Colonic mucosa (tissue), 4 donors: ENCODE results near the gene EMSY. TPM values are rescaled to one million over a fixed set of nuclear protein-coding genes. Genes with fewer than 3 reads are reported as not detected.
A peak's percentile ranks its signal among the peaks of the same experiment; 100 is the strongest.

Source experiments
- DNase-seq: peaks from one replicate; pipeline ENCODE4 v3.0.0-alpha.2; 2020
- H3K27ac ChIP-seq: fragments of 200-600 bp; one replicate; pipeline ENCODE4 v1.8.0; 2021
- H3K27me3 ChIP-seq: fragments of 200-600 bp; one replicate; pipeline ENCODE4 v1.8.0; 2021
- H3K36me3 ChIP-seq: fragments of 200-600 bp; one replicate; pipeline ENCODE4 v1.8.0; 2021
- H3K4me1 ChIP-seq: fragments of 200-600 bp; one replicate; pipeline ENCODE4 v1.8.0; 2021; ENCODE audit warnings: mild to moderate bottlenecking
- H3K4me3 ChIP-seq: fragments of 200-600 bp; one replicate; pipeline ENCODE4 v1.8.0; 2021
- H3K9ac ChIP-seq, 2 donors: one replicate each; pipeline ENCODE4 v1.7.0; 2013; ENCODE audit warnings: control low read depth in 2 of 2, low read depth in 2 of 2, low read length in 2 of 2
- H3K9me3 ChIP-seq: fragments of 200-600 bp; one replicate; pipeline ENCODE4 v1.8.0; 2021
- intact Hi-C: fragments of 100-400 bp; cut with DNase I; formaldehyde crosslinking; loops from one replicate; pipeline ENCODE4 v1.14.1; 2022
- total RNA-seq, 2 donors: library from RNA; stranded (reverse); fragmentation: NEBNext Ultra II Directional in 1 of 2; extraction: Animal tissue kit (Norgen Biotek cat#: 25700) in 1 of 2; gene quantifications; one replicate each; pipeline ENCODE4 v1.2.1, GENCODE V29; 2021
- TF ChIP-seq, protein P1 (sequence below): fragments of 200-600 bp; IDR thresholded peaks from one replicate; pipeline ENCODE4 v1.8.0; 2022; ENCODE audit warnings: antibody characterized with exemption, mild to moderate bottlenecking
- donor health status: healthy.
- donor health status: DM: no; HTN: no; CAD: no.
- donor health status: DM: no; HTN: no; CAD: no.

The EMSY gene
- total RNA-seq, 2 donors from 2014 or later: 21.2 to 22.8 TPM

DNA sequence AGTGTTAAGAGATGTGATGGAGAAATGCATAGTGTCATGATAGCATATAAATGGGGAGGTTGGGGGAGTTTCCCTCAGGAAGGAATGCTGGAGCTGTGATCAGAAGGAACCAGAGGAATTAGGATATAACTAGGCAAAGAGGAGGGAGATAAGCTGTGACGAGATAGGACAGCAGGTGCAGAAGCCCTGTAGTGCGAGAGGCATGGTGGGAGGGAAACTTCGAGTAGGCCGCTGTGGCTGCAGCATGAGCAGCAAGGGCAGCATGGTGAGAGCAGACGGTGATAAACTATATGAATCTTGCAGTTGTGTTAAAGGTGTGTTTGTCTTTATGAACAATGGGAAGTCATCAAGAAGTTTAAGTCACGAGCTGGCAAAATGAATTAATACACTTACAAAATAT is 109.9 kb downstream of the EMSY start:
- H3K9me3 ChIP-seq: no peaks in the 10 kb centered on the region
- intact Hi-C loops: loop anchor here (5.0 kb wide), 1 partner anchor 123 kb away; no protein-coding TSS in a partner anchor
- H3K4me1 ChIP-seq: peaks cover 7% of the 10 kb centered on the region
- H3K36me3 ChIP-seq: no peaks in the 10 kb centered on the region
- peak overlapping the region; percentile 73 for H3K27ac ChIP-seq
- TF ChIP-seq, protein P1, sequence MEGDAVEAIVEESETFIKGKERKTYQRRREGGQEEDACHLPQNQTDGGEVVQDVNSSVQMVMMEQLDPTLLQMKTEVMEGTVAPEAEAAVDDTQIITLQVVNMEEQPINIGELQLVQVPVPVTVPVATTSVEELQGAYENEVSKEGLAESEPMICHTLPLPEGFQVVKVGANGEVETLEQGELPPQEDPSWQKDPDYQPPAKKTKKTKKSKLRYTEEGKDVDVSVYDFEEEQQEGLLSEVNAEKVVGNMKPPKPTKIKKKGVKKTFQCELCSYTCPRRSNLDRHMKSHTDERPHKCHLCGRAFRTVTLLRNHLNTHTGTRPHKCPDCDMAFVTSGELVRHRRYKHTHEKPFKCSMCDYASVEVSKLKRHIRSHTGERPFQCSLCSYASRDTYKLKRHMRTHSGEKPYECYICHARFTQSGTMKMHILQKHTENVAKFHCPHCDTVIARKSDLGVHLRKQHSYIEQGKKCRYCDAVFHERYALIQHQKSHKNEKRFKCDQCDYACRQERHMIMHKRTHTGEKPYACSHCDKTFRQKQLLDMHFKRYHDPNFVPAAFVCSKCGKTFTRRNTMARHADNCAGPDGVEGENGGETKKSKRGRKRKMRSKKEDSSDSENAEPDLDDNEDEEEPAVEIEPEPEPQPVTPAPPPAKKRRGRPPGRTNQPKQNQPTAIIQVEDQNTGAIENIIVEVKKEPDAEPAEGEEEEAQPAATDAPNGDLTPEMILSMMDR: no peak
- DNase-seq: no peak
- peak overlapping the region in 1 of 2 donors; percentile 26 for H3K9ac ChIP-seq
- H3K27me3 ChIP-seq: no peaks in the 10 kb centered on the region
- no peak overlapping the region for H3K4me3 ChIP-seq

DNA sequence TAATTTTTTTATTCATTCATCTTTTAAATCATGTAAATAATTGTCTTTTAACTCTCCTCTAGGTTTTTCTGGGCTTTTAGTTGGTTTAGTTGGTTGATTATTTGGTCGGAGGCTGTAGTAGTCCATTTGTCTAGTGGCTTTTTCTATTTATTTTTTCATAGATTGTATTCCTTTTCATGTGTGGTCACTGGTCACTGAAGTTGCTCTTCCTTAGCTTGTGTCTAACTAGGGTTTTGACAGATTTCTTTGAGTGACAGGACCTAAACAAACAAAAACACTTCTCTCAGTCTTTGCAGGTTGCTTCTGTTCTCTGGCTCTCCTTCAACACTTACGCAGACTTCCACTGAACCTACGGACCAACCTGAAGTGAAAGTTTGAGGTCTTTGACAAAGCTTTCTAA is 112.6 kb downstream of the EMSY start:
- H3K27ac ChIP-seq: no peak overlapping the region
- no peak overlapping the region for H3K9ac ChIP-seq
- H3K9me3 ChIP-seq: no peaks in the 10 kb centered on the region
- no peak for DNase-seq
- H3K27me3 ChIP-seq: no peaks in the 10 kb centered on the region
- peaks cover 7% of the 10 kb centered on the region for H3K4me1 ChIP-seq
- no peaks in the 10 kb centered on the region for H3K36me3 ChIP-seq
- TF ChIP-seq, protein P1: no peak
- H3K4me3 ChIP-seq: no peak overlapping the region
- intact Hi-C loops: loop anchor here (5.0 kb wide), 1 partner anchor 120 kb away; no protein-coding TSS in a partner anchor

DNA sequence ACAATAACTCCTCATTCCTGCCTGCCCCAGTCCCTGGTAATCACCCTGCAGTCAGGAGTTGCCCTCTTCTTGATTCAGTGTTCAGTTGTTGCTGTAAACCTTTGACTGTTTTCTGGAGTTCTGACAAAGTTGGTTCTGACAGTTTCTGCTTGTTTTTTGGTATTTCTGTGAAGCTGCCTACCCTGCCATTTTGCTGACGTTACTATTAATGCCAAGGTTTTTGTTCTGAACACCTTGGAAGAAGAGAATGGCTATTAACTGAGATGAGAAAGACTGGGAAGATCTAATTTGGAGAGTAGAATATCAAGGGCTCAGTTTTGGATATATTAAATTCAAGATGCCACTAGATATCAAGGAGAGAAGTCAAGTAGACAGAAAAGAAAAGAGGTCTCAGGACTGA is 113.7 kb downstream of the EMSY start:
- no peak for DNase-seq
- peaks cover 7% of the 10 kb centered on the region for H3K4me1 ChIP-seq
- no peaks in the 10 kb centered on the region for H3K9me3 ChIP-seq
- H3K9ac ChIP-seq: no peak overlapping the region
- TF ChIP-seq, protein P1: no peak
- intact Hi-C loops: loop anchor here (5.0 kb wide), 1 partner anchor 119 kb away; no protein-coding TSS in a partner anchor
- H3K27me3 ChIP-seq: no peaks in the 10 kb centered on the region
- H3K36me3 ChIP-seq: no peaks in the 10 kb centered on the region
- no peak overlapping the region for H3K4me3 ChIP-seq
- no peak overlapping the region for H3K27ac ChIP-seq

DNA sequence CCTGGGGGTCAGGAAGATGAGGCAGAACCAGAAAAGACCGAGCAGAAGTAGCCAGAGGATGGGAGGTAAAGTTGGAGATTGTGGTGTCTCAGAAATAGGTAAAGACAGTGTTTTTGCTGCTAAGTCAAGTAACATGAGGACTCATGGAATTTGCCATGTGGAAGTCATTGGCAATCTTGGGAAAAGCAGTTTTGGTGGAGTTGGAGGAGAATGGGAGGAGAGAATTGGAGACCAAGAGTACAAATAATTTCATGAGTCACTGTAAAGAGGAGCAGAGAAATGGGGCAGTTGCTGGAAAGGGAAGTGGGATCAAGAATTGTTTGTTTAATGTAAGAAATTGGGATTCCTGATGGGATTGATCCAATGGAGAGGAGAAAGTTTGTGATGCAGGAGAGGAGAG is 114.1 kb downstream of the EMSY start:
- no peaks in the 10 kb centered on the region for H3K9me3 ChIP-seq
- intact Hi-C loops: loop anchor here (5.0 kb wide), 1 partner anchor 118 kb away; no protein-coding TSS in a partner anchor
- H3K36me3 ChIP-seq: no peaks in the 10 kb centered on the region
- no peak overlapping the region for H3K9ac ChIP-seq
- peaks cover 7% of the 10 kb centered on the region for H3K4me1 ChIP-seq
- DNase-seq: no peak
- TF ChIP-seq, protein P1: no peak
- no peaks in the 10 kb centered on the region for H3K27me3 ChIP-seq
- no peak overlapping the region for H3K27ac ChIP-seq
- H3K4me3 ChIP-seq: no peak overlapping the region

DNA sequence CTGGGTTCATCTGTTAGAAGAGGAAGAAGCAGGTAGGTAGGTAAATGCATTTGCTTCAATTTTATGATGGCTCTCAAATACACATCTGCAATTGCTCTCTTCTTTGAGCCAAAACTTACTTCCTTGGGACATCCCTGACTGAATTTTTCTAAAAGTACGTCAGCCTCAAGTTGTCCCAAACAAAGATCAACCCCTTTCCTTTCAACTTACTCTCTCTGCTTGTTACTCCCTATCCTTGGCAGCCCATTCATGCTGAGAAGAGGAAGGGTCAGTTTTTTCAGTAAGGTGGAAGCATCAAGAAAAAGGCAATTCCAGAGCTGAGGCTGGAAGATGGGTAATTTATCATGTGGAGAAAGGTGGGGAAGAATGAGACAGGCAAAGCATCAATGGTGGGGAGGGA is 114.5 kb downstream of the EMSY start:
- H3K4me1 ChIP-seq: peaks cover 7% of the 10 kb centered on the region
- H3K4me3 ChIP-seq: no peak overlapping the region
- TF ChIP-seq, protein P1: no peak
- intact Hi-C loops: loop anchor here (5.0 kb wide), 1 partner anchor 118 kb away; no protein-coding TSS in a partner anchor
- H3K27me3 ChIP-seq: no peaks in the 10 kb centered on the region
- no peaks in the 10 kb centered on the region for H3K36me3 ChIP-seq
- DNase-seq: no peak
- H3K9ac ChIP-seq: no peak overlapping the region
- no peak overlapping the region for H3K27ac ChIP-seq
- no peaks in the 10 kb centered on the region for H3K9me3 ChIP-seq
